Measurements from ENCODE around the gene SLC25A21. TPM values are rescaled to one million over a fixed set of nuclear protein-coding genes. Genes with fewer than 3 reads are reported as not detected.

SLC25A21 gene
- total RNA-seq, 4 donors from 2014 or later, result 0.82 to 11.1 TPM; not detected in 2

- in situ Hi-C loops (cut with MboI; ENCODE audit: low pct_ligation_motif_present in 1 of 4, low pct_unique_long_range_greater_than_20kb in 1 of 4, low sequenced_read_pairs in 3 of 4), result no loop called here
- no peak overlapping the region for H3K27ac ChIP-seq
- no peak for TF ChIP-seq POLR2A (IDR thresholded peaks at IDR 0.05)
- no peak for TF ChIP-seq EP300 (IDR thresholded peaks at IDR 0.05; ENCODE audit: low read depth)
- TF ChIP-seq POLR2AphosphoS5 (IDR thresholded peaks at IDR 0.05), result no peak
- TF ChIP-seq, protein P1, sequence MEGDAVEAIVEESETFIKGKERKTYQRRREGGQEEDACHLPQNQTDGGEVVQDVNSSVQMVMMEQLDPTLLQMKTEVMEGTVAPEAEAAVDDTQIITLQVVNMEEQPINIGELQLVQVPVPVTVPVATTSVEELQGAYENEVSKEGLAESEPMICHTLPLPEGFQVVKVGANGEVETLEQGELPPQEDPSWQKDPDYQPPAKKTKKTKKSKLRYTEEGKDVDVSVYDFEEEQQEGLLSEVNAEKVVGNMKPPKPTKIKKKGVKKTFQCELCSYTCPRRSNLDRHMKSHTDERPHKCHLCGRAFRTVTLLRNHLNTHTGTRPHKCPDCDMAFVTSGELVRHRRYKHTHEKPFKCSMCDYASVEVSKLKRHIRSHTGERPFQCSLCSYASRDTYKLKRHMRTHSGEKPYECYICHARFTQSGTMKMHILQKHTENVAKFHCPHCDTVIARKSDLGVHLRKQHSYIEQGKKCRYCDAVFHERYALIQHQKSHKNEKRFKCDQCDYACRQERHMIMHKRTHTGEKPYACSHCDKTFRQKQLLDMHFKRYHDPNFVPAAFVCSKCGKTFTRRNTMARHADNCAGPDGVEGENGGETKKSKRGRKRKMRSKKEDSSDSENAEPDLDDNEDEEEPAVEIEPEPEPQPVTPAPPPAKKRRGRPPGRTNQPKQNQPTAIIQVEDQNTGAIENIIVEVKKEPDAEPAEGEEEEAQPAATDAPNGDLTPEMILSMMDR (IDR thresholded peaks at IDR 0.05), result no peak
- no peaks in the 10 kb centered on the region for H3K36me3 ChIP-seq
- H3K27me3 ChIP-seq, result no peaks in the 10 kb centered on the region
- no peaks in the 10 kb centered on the region for H3K9me3 ChIP-seq
- 79 to 90% methylated on average over 3 to 9 of the region's 9 CpGs for WGBS, 2 donors (ENCODE audit: low coverage in 1 of 2)
- H3K4me1 ChIP-seq, result no peaks in the 10 kb centered on the region
- intact Hi-C loops (cut with DNase I; ENCODE audit: low total_unique reads), result no loop called here
- no peak for DNase-seq
- H3K4me3 ChIP-seq, result no peak overlapping the region
These were observed 489.2 kb downstream of the SLC25A21 start for GRCh38 chr14:36683083-36683724.

GRCh38 chr14:36682338-36682737 lies 490.1 kb downstream of the SLC25A21 start:
- no peak for TF ChIP-seq POLR2AphosphoS5 (IDR thresholded peaks at IDR 0.05)
- TF ChIP-seq, protein P1 (IDR thresholded peaks at IDR 0.05), result no peak
- TF ChIP-seq EP300 (IDR thresholded peaks at IDR 0.05; ENCODE audit: low read depth), result no peak
- TF ChIP-seq POLR2A (IDR thresholded peaks at IDR 0.05), result no peak
- Histone ChIP-seq H3K27ac (no peak overlapping the region), H3K36me3 (no peaks in the 10 kb centered on the region), H3K9me3 (no peaks in the 10 kb centered on the region), H3K27me3 (no peaks in the 10 kb centered on the region), H3K4me3 (no peak overlapping the region), H3K4me1 (no peaks in the 10 kb centered on the region)
- intact Hi-C loops (cut with DNase I; ENCODE audit: low total_unique reads) (no loop called here), in situ Hi-C loops (cut with MboI; ENCODE audit: low pct_ligation_motif_present in 1 of 4, low pct_unique_long_range_greater_than_20kb in 1 of 4, low sequenced_read_pairs in 3 of 4) (no loop called here)
- DNase-seq, result no peak
- WGBS, 2 donors (ENCODE audit: low coverage in 1 of 2), result 91 to 95% methylated on average over 4 of the region's 4 CpGs

GRCh38 chr14:36676236-36676635 lies 496.2 kb downstream of the SLC25A21 start:
- Histone ChIP-seq H3K4me3 (no peak overlapping the region), H3K27me3 (peaks cover 52% of the 10 kb centered on the region), H3K36me3 (no peaks in the 10 kb centered on the region), H3K27ac (no peak overlapping the region), H3K4me1 (no peaks in the 10 kb centered on the region), H3K9me3 (no peaks in the 10 kb centered on the region)
- TF ChIP-seq POLR2AphosphoS5 (IDR thresholded peaks at IDR 0.05), result no peak
- TF ChIP-seq POLR2A (IDR thresholded peaks at IDR 0.05), result no peak
- TF ChIP-seq EP300 (IDR thresholded peaks at IDR 0.05; ENCODE audit: low read depth), result no peak
- TF ChIP-seq, protein P1 (IDR thresholded peaks at IDR 0.05), result no peak
- no peak for DNase-seq
- in situ Hi-C loops (cut with MboI; ENCODE audit: low pct_ligation_motif_present in 1 of 4, low pct_unique_long_range_greater_than_20kb in 1 of 4, low sequenced_read_pairs in 3 of 4), result no loop called here
- intact Hi-C loops (cut with DNase I; ENCODE audit: low total_unique reads), result no loop called here
- 44 to 57% methylated on average over 3 to 10 of the region's 10 CpGs for WGBS, 2 donors (ENCODE audit: low coverage in 1 of 2)

DNA sequence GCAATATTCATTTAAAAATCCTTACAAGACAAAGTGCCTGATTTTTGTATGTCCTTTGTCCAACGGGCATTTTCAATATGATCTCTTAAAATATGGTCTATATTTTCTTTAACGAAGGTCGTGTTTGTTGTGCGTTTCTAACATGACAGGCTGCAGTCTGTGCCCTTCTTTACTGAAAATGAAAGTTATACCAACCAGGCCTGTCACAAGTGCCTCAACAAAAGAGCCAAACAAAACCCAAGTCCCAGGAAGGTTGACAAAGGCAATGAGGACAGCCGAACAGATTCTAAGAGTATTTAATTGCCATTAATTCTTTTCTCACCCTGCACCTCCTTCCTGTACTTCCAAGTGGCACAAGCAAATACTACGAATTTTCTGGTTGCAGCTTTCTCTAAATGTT lies 496.8 kb downstream of the SLC25A21 start:
- H3K9me3 ChIP-seq, result no peaks in the 10 kb centered on the region
- H3K27me3 ChIP-seq, result peaks cover 58% of the 10 kb centered on the region
- DNase-seq, result no peak
- H3K4me3 ChIP-seq, result no peak overlapping the region
- TF ChIP-seq POLR2AphosphoS5 (IDR thresholded peaks at IDR 0.05) (no peak), POLR2A (IDR thresholded peaks at IDR 0.05) (no peak), EP300 (IDR thresholded peaks at IDR 0.05; ENCODE audit: low read depth) (no peak)
- TF ChIP-seq, protein P1 (IDR thresholded peaks at IDR 0.05), result no peak
- no peak overlapping the region for H3K27ac ChIP-seq
- WGBS, 2 donors (ENCODE audit: low coverage in 1 of 2), result 60 to 64% methylated on average over 6 of the region's 6 CpGs
- intact Hi-C loops (cut with DNase I; ENCODE audit: low total_unique reads) (no loop called here), in situ Hi-C loops (cut with MboI; ENCODE audit: low pct_ligation_motif_present in 1 of 4, low pct_unique_long_range_greater_than_20kb in 1 of 4, low sequenced_read_pairs in 3 of 4) (no loop called here)
- no peaks in the 10 kb centered on the region for H3K4me1 ChIP-seq
- H3K36me3 ChIP-seq, result no peaks in the 10 kb centered on the region
